Vagina (tissue), 2 donors: ENCODE measurements around the gene MINDY4.

Experiments used
- POLR2A ChIP-seq, 2 donors: fragments of 450-650 bp; IDR thresholded peaks; one replicate each; pipeline ENCODE4 v1.6.1; 2017; ENCODE audit warnings: antibody characterized with exemption in 2 of 2, mild to moderate bottlenecking in 2 of 2, moderate library complexity in 2 of 2
- POLR2AphosphoS5 ChIP-seq, 2 donors: sonication (generic); formaldehyde crosslinking; IDR thresholded peaks; one replicate each; pipeline ENCODE4 v1.9.0; 2017; ENCODE audit warnings: antibody characterized with exemption in 2 of 2, mild to moderate bottlenecking in 2 of 2, low read depth in 1 of 2; ENCODE audit not compliant: insufficient read depth in 1 of 2
- TF ChIP-seq, protein P1 (sequence below), 3 experiments: fragments of 450-650 bp in 2 of 3; fragments of 200-600 bp in 1 of 3; sonication (generic) in 1 of 3; IDR thresholded peaks; one replicate each; pipeline ENCODE4 v1.5.1; 2017 to 2019; ENCODE audit warnings: antibody characterized with exemption in 3 of 3, mild to moderate bottlenecking in 2 of 3, moderate library complexity in 2 of 3

DNA sequence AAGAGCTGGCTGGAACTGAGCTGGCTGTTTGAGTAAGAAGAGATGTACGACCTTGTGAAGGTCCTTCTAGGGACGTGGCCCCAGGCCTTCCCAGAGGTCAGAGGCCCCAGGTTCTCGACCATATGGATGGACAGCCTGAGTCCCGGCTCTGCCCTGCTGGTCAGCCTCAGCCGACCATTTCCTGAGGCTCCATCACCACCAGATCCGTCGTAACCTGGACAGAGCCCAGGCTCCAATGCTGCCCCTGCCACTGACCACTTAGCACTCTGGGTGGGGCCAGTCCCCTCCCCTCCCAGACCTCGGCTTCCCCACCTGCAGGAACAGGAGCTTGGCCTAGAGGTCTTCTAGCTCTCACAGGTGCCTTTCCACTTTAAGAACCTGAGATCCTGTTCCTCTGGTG is 29.9 kb upstream of the MINDY4 start:
- TF ChIP-seq, protein P1, sequence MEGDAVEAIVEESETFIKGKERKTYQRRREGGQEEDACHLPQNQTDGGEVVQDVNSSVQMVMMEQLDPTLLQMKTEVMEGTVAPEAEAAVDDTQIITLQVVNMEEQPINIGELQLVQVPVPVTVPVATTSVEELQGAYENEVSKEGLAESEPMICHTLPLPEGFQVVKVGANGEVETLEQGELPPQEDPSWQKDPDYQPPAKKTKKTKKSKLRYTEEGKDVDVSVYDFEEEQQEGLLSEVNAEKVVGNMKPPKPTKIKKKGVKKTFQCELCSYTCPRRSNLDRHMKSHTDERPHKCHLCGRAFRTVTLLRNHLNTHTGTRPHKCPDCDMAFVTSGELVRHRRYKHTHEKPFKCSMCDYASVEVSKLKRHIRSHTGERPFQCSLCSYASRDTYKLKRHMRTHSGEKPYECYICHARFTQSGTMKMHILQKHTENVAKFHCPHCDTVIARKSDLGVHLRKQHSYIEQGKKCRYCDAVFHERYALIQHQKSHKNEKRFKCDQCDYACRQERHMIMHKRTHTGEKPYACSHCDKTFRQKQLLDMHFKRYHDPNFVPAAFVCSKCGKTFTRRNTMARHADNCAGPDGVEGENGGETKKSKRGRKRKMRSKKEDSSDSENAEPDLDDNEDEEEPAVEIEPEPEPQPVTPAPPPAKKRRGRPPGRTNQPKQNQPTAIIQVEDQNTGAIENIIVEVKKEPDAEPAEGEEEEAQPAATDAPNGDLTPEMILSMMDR (IDR thresholded peaks at IDR 0.05): no peak
- TF ChIP-seq POLR2A (IDR thresholded peaks at IDR 0.05) (no peak), POLR2AphosphoS5 (IDR thresholded peaks at IDR 0.05; ENCODE audit: insufficient read depth in 1 of 2, low read depth in 1 of 2) (no peak)
